GM23338 (cell line): ENCODE measurements around the gene HVCN1. TPM values are rescaled to one million over a fixed set of nuclear protein-coding genes. Genes with fewer than 3 reads are reported as not detected.

Experiments
- ATAC-seq: fragments of 200-7000 bp; cut with Tn5 transposase; 3 replicates; pipeline ENCODE4 v1.9.1; 2020
- DNase-seq: peaks from one replicate; pipeline ENCODE4 v3.0.0-alpha.2; 2015; ENCODE audit warnings: low spot score
- H2AFZ ChIP-seq: fragments of 200-600 bp; sonication (generic); 2 replicates; pipeline ENCODE4 v1.8.0; 2016; ENCODE audit warnings: antibody characterized with exemption, mild to moderate bottlenecking, moderate library complexity
- H3F3A ChIP-seq: fragments of 200-600 bp; sonication (generic); replicated peaks from 2 replicates; pipeline ENCODE4 v1.8.0; 2017; ENCODE audit warnings: antibody characterized with exemption, mixed run types, low read depth
- H3K27ac ChIP-seq: fragments of 200-600 bp; sonication (generic); 2 replicates; pipeline ENCODE4 v1.6.1; 2016; ENCODE audit warnings: low read depth
- H3K27me3 ChIP-seq: fragments of 200-600 bp; sonication (generic); 2 replicates; pipeline ENCODE4 v1.8.0; 2016; ENCODE audit warnings: mild to moderate bottlenecking, mixed run types, moderate library complexity; ENCODE audit not compliant: insufficient read depth
- H3K36me3 ChIP-seq: fragments of 200-600 bp; sonication (generic); 2 replicates; pipeline ENCODE4 v1.8.0; 2016; ENCODE audit warnings: mild to moderate bottlenecking; ENCODE audit not compliant: insufficient read depth
- H3K4me1 ChIP-seq: fragments of 200-600 bp; sonication (generic); 2 replicates; pipeline ENCODE4 v1.8.0; 2016; ENCODE audit warnings: mild to moderate bottlenecking, moderate library complexity; ENCODE audit not compliant: insufficient read depth
- H3K4me2 ChIP-seq: fragments of 200-600 bp; sonication (generic); 2 replicates; pipeline ENCODE4 v1.7.1; 2017; ENCODE audit warnings: mixed run types
- H3K4me3 ChIP-seq: fragments of 200-600 bp; sonication (generic); 2 replicates; pipeline ENCODE4 v1.6.1; 2016; ENCODE audit warnings: mixed run types
- H3K79me2 ChIP-seq: fragments of 200-600 bp; sonication (generic); replicated peaks from 2 replicates; pipeline ENCODE4 v1.8.0; 2017; ENCODE audit warnings: mild to moderate bottlenecking; ENCODE audit not compliant: insufficient read depth
- H3K9me2 ChIP-seq: fragments of 200-600 bp; sonication (generic); 2 replicates; pipeline ENCODE4 v1.8.0; 2017; ENCODE audit not compliant: insufficient read depth
- H4K20me1 ChIP-seq: fragments of 200-600 bp; sonication (generic); replicated peaks from 2 replicates; pipeline ENCODE4 v1.8.0; 2017; ENCODE audit warnings: mild to moderate bottlenecking; ENCODE audit not compliant: insufficient read depth
- H3K27ac Mint-ChIP-seq: 2 replicates; pipeline ENCODE4 v1.8.0; 2020; ENCODE audit warnings: inconsistent platforms, mild to moderate bottlenecking, moderate library complexity, mixed read lengths
- H3K27me3 Mint-ChIP-seq: 3 replicates; pipeline ENCODE4 v1.8.0; 2022; ENCODE audit warnings: low read depth, mild to moderate bottlenecking, moderate library complexity, mixed read lengths, inconsistent platforms; ENCODE audit not compliant: insufficient read depth, poor library complexity
- H3K36me3 Mint-ChIP-seq: 3 replicates; pipeline ENCODE4 v1.8.0; 2021; ENCODE audit warnings: low read depth, mild to moderate bottlenecking, inconsistent platforms, moderate library complexity, mixed read lengths
- H3K4me1 Mint-ChIP-seq: 3 replicates; pipeline ENCODE4 v1.8.0; 2020; ENCODE audit warnings: mild to moderate bottlenecking, inconsistent platforms, mixed read lengths
- H3K4me3 Mint-ChIP-seq: 3 replicates; pipeline ENCODE4 v1.8.0; 2021; ENCODE audit warnings: moderate library complexity, mild to moderate bottlenecking, inconsistent platforms, mixed read lengths
- H3K9me3 Mint-ChIP-seq: 3 replicates; pipeline ENCODE4 v1.8.0; 2020; ENCODE audit warnings: moderate library complexity, mild to moderate bottlenecking, inconsistent platforms, mixed read lengths
- CREB1 ChIP-seq: fragments of 250-450 bp; sonication (Bioruptor Pico); IDR thresholded peaks from 2 replicates; pipeline ENCODE4 v1.5.0; 2020; ENCODE audit warnings: low read depth, mild to moderate bottlenecking, moderate library complexity
- CTCF ChIP-seq, 2 experiments: fragments of 200-600 bp in 1 of 2; sonication (generic) in 1 of 2; conservative IDR thresholded peaks; 2 replicates each; pipeline versions ENCODE4 v1.5.1 to v1.6.1; 2016 to 2017; ENCODE audit warnings: antibody characterized with exemption in 2 of 2, low read depth in 2 of 2, mild to moderate bottlenecking in 2 of 2, moderate library complexity in 1 of 2
- ETS1 ChIP-seq: IDR thresholded peaks from 2 replicates; pipeline ENCODE4 v1.6.1; 2016; ENCODE audit warnings: antibody characterized with exemption
- EZH2 ChIP-seq: fragments of 200-600 bp; sonication (generic); IDR thresholded peaks from one replicate; pipeline ENCODE4 v1.8.0; 2017; ENCODE audit warnings: antibody characterized with exemption, mild to moderate bottlenecking, low read depth; ENCODE audit not compliant: unreplicated experiment
- EZH2phosphoT487 ChIP-seq: fragments of 200-600 bp; sonication (generic); IDR thresholded peaks from one replicate; pipeline ENCODE4 v1.8.1; 2018; ENCODE audit warnings: antibody characterized with exemption; ENCODE audit not compliant: unreplicated experiment
- JUNB ChIP-seq: IDR thresholded peaks from one replicate; pipeline ENCODE4 v1.6.1; 2016; ENCODE audit warnings: antibody characterized with exemption; ENCODE audit not compliant: unreplicated experiment
- NANOG ChIP-seq: IDR thresholded peaks from 2 replicates; pipeline ENCODE4 v1.6.1; 2016; ENCODE audit warnings: antibody characterized with exemption, borderline replicate concordance
- POLR2AphosphoS5 ChIP-seq: IDR thresholded peaks from 2 replicates; pipeline ENCODE4 v1.6.1; 2016; ENCODE audit warnings: antibody characterized with exemption, low read depth
- REST ChIP-seq: IDR thresholded peaks from one replicate; pipeline ENCODE4 v1.6.1; 2018; ENCODE audit warnings: antibody characterized with exemption; ENCODE audit not compliant: unreplicated experiment
- STAT1 ChIP-seq: IDR thresholded peaks from one replicate; pipeline ENCODE4 v1.6.1; 2016; ENCODE audit warnings: antibody characterized with exemption; ENCODE audit not compliant: unreplicated experiment
- ZNF114 ChIP-seq: fragments of 250-450 bp; sonication (Bioruptor Pico); IDR thresholded peaks from 2 replicates; pipeline ENCODE4 v1.5.0; 2020; ENCODE audit warnings: mild to moderate bottlenecking, moderate library complexity
- ZNF331 ChIP-seq: fragments of 250-450 bp; sonication (Bioruptor Pico); IDR thresholded peaks from 2 replicates; pipeline ENCODE4 v1.5.0; 2020; ENCODE audit warnings: low read depth, mild to moderate bottlenecking, moderate library complexity
- ZNF462 ChIP-seq: fragments of 250-450 bp; sonication (Bioruptor Pico); IDR thresholded peaks from 2 replicates; pipeline ENCODE4 v1.5.0; 2020; ENCODE audit warnings: mild to moderate bottlenecking, moderate library complexity
- polyA plus RNA-seq: library from polyadenylated mRNA; unstranded; fragments of >200 nt; fragmentation: Nextera tagmentation; extraction: Ambion mirVana; gene quantifications from 2 replicates; pipeline ENCODE4 v1.2.1, GENCODE V29; 2016
- total RNA-seq: library from RNA; depleted of rRNA; stranded (reverse); fragments of >200 nt; shearing (Covaris generic); gene quantifications from 2 replicates; pipeline ENCODE4 v1.2.3, GENCODE V29; 2014

Gene HVCN1
- total and polyA plus RNA-seq, 2 experiments from 2014 or later = 10.4 to 10.7 TPM

DNA sequence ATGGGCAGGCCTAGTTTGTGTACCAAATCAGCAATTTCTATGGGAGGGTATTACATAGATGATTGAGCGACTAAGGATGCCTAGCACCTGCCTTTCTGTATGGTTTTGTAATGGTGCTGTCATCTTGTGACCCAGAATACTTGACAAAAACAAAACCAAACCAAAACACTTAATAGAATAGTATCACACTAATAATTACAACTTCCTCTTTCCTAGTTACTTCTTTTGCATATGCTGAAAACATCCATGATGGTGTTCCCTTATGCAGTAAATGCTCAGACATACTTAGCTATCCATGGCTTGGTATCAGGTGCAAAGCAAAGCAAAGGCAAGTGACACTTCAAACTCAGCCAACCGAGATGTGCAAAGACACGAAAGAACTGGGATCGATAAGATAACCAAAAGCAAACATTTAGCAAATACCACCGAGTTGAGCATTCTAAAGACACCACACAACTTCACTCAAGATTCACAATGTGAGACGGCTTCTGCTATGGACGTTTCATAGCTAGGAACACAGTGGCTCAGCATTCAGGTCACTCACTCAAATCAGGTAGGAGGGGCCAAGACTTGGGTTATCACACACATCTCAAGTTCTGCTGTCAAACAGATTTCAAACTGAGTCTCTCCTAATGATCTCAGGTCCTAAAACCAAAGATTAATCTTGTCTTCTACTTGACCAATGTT is 29.4 kb upstream of the HVCN1 start:
- H3K36me3 Mint-ChIP-seq = peaks cover 68% of the 10 kb centered on the region
- Histone ChIP-seq H2AFZ (no peak overlapping the region), H3K36me3 (peaks cover 50% of the 10 kb centered on the region), H3F3A (0 out of 2 replicates have a peak, but pooled peaks cover 11% of the 10 kb centered on the region), H3K4me2 (no peak overlapping the region), H3K4me3 (no peak overlapping the region), H3K9me2 (no peaks in the 10 kb centered on the region), H3K27ac (no peak overlapping the region), H3K79me2 (peaks cover 12% of the 10 kb centered on the region; the same call in 1 of the 2 replicates), H3K27me3 (no peaks in the 10 kb centered on the region), H4K20me1 (peaks cover 38% of the 10 kb centered on the region), H3K4me1 (no peaks in the 10 kb centered on the region)
- H3K4me3 Mint-ChIP-seq = no peak overlapping the region
- H3K27ac Mint-ChIP-seq = no peak overlapping the region
- DNase-seq (no peak), ATAC-seq (no peak)
- H3K9me3 Mint-ChIP-seq = no peaks in the 10 kb centered on the region
- TF ChIP-seq REST (no peak), POLR2AphosphoS5 (no peak), STAT1 (no peak), ETS1 (no peak), EZH2phosphoT487 (no peak), ZNF462 (CRISPR knock-in tag) (no peak), CTCF (conservative IDR thresholded peaks at IDR 0.05; ENCODE audit: low read depth in 2 of 2) (no peak), ZNF114 (CRISPR knock-in tag) (no peak), ZNF331 (CRISPR knock-in tag) (no peak), EZH2 (no peak), JUNB (no peak), CREB1 (CRISPR knock-in tag) (no peak), NANOG (no peak)
- H3K4me1 Mint-ChIP-seq = no peaks in the 10 kb centered on the region
- peaks cover 6% of the 10 kb centered on the region for H3K27me3 Mint-ChIP-seq
